Cardiac muscle cell (in vitro differentiated cells and primary cell): ENCODE results near the gene ARHGEF11. TPM values are rescaled to one million over a fixed set of nuclear protein-coding genes. Genes with fewer than 3 reads are reported as not detected.
"Not testable (repeated sequence)": the region's sequence is repeated elsewhere in the genome, so short reads cannot be mapped to it uniquely, and the experiment has no call there.

Experiments used
- DNase-seq, 2 donors: peaks; one replicate each; pipeline versions ENCODE4 v3.0.0 to v3.0.0-alpha.2; 2010 to 2017; ENCODE audit warnings: low read depth in 1 of 2, low spot score in 1 of 2
- H3K27ac ChIP-seq: fragments of 200-600 bp; sonication (generic); 2 replicates; pipeline ENCODE4 v1.5.1; 2016
- H3K27me3 ChIP-seq: fragments of 200-600 bp; sonication (generic); 2 replicates; pipeline ENCODE4 v1.6.0; 2016; ENCODE audit warnings: control low read depth
- H3K36me3 ChIP-seq: fragments of 200-600 bp; sonication (generic); 2 replicates; pipeline ENCODE4 v1.5.1; 2016; ENCODE audit warnings: control low read depth
- H3K4me1 ChIP-seq: fragments of 200-600 bp; sonication (generic); 2 replicates; pipeline ENCODE4 v1.8.1; 2017; ENCODE audit warnings: low read depth, mild to moderate bottlenecking, mixed run types
- H3K4me3 ChIP-seq: fragments of 200-600 bp; sonication (generic); 2 replicates; pipeline ENCODE4 v1.5.1; 2016; ENCODE audit warnings: mild to moderate bottlenecking
- H3K9me3 ChIP-seq: fragments of 200-600 bp; sonication (generic); 2 replicates; pipeline ENCODE4 v1.5.1; 2017; ENCODE audit warnings: low read depth, mild to moderate bottlenecking, control low read depth
- polyA plus RNA-seq: library from polyadenylated mRNA; unstranded; fragments of >200 nt; fragmentation: Nextera tagmentation; extraction: Ambion mirVana; gene quantifications from 2 replicates; pipeline ENCODE4 v1.2.1, GENCODE V29; 2016
- total RNA-seq: library from RNA; depleted of rRNA; stranded (reverse); fragments of >200 nt; gene quantifications from 2 replicates; pipeline ENCODE4 v1.2.3, GENCODE V29; 2016
- TF ChIP-seq, protein P1 (sequence below): IDR thresholded peaks from 2 replicates; pipeline ENCODE4 v1.5.1; 2012; ENCODE audit warnings: low read depth, mild to moderate bottlenecking, low read length

ARHGEF11 gene
- total and polyA plus RNA-seq, 2 experiments from 2014 or later, result 25.8 to 40.1 TPM

DNA sequence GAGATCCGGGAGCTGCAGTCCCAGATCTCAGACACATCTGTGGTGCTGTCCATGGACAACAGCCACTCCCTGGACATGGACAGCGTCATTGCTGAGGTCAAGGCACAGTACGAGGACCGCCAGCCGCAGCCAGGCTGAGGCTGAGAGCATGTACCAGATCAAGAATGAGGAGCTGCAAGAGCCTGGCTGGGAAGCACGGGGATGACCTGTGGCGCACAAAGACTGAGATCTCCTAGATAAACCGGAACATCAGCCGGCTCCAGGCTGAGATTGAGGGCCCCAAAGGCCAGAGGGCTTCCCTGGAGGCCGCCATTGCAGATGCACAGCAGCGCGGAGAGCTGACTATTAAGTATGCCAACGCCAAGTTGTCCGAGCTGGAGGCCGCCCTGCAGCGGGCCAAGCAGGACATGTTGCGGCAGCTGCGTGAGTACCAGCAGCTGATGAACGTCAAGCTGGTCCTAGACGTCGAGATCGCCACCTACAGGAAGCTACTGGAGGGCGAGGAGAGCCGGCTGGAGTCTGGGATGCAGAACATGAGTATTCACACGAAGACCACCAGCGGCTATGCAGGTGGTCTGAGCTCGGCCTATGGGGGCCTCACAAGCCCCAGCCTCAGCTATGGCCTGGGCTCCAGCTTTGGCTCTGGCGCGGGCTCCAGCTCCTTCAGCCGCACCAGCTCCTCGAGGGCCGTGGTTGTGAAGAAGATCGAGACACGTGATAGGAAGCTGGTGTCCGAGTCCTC, 28.6 kb upstream of the ARHGEF11 start:
- TF ChIP-seq, protein P1, sequence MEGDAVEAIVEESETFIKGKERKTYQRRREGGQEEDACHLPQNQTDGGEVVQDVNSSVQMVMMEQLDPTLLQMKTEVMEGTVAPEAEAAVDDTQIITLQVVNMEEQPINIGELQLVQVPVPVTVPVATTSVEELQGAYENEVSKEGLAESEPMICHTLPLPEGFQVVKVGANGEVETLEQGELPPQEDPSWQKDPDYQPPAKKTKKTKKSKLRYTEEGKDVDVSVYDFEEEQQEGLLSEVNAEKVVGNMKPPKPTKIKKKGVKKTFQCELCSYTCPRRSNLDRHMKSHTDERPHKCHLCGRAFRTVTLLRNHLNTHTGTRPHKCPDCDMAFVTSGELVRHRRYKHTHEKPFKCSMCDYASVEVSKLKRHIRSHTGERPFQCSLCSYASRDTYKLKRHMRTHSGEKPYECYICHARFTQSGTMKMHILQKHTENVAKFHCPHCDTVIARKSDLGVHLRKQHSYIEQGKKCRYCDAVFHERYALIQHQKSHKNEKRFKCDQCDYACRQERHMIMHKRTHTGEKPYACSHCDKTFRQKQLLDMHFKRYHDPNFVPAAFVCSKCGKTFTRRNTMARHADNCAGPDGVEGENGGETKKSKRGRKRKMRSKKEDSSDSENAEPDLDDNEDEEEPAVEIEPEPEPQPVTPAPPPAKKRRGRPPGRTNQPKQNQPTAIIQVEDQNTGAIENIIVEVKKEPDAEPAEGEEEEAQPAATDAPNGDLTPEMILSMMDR, result peak; percentile 68
- Histone ChIP-seq H3K27me3 (peaks cover 7% of the 10 kb centered on the region), H3K36me3 (no peaks in the 10 kb centered on the region), H3K27ac (no peak overlapping the region), H3K4me3 (no peak overlapping the region), H3K4me1 (no peaks in the 10 kb centered on the region), H3K9me3 (no peaks in the 10 kb centered on the region)
- DNase-seq, result peak; percentile 74 to 84

DNA sequence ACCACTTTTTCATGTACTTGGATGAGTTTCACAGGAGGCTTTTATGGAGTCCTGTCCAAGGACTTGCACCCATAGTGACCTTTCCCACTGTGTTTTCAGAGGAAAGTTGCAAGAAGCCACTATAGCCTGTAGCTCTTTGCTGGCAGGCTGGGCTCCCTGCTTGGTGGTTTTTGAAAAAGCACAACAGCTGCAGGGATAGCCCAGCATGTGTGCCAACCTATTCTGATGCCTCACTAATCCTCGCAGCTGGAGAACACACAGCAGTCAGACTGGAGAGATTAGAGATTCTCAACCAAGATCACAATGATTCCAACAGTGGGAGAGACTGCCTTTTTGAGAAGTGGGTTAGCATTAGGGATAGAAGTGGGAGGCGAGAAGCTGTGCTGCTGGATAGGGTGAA, 24.1 kb upstream of the ARHGEF11 start:
- TF ChIP-seq, protein P1, result no peak
- no peak overlapping the region for H3K4me3 ChIP-seq
- no peaks in the 10 kb centered on the region for H3K4me1 ChIP-seq
- no peaks in the 10 kb centered on the region for H3K9me3 ChIP-seq
- no peaks in the 10 kb centered on the region for H3K36me3 ChIP-seq
- no peak overlapping the region for H3K27ac ChIP-seq
- peaks cover 7% of the 10 kb centered on the region for H3K27me3 ChIP-seq
- no peak for DNase-seq

DNA sequence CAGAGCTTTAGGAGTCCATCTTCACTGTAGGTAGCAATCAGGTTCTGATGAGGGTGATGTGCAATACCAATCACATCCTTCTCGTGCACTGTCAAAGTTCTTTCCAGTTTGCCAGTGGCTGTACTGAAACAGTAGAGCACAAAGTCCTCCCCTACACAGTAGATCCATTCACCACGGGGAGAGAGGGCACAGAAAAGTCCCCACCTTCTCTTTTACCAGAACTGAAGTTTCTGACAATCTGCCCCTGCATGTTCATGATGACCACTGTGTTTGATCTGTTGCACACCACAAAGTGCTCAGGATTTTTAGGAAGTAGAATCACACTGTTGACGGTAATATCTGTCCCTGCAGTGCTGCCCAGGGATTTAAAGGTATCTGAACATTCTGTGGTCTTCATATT, 13.7 kb upstream of the ARHGEF11 start:
- H3K4me3 ChIP-seq, H3K27ac ChIP-seq, DNase-seq, H3K27me3 ChIP-seq, H3K9me3 ChIP-seq, H3K36me3 ChIP-seq, H3K4me1 ChIP-seq: not testable (repeated sequence)

DNA sequence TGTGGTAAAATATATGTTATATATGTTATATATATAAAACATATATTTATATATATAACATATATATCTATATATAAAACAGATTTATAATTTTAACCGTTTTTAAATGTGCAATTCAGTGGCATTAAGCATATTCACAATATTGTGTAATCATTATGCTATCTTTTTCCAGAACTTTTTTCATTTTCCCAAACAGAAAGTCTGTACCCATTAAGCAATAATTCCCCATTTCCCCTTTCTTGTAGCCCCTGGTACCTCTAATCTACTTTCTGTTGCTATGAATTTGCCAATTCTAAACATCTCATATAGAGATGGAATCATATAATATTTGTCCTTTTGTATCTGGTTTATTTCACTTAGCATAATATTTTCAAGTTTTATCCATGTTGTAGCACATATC, 10.7 kb upstream of the ARHGEF11 start:
- H3K36me3 ChIP-seq, result no peaks in the 10 kb centered on the region
- no peak overlapping the region for H3K27ac ChIP-seq
- no peaks in the 10 kb centered on the region for H3K9me3 ChIP-seq
- H3K27me3 ChIP-seq, result no peaks in the 10 kb centered on the region
- DNase-seq, result no peak
- TF ChIP-seq, protein P1, result no peak
- no peak overlapping the region for H3K4me3 ChIP-seq
- H3K4me1 ChIP-seq, result no peaks in the 10 kb centered on the region

DNA sequence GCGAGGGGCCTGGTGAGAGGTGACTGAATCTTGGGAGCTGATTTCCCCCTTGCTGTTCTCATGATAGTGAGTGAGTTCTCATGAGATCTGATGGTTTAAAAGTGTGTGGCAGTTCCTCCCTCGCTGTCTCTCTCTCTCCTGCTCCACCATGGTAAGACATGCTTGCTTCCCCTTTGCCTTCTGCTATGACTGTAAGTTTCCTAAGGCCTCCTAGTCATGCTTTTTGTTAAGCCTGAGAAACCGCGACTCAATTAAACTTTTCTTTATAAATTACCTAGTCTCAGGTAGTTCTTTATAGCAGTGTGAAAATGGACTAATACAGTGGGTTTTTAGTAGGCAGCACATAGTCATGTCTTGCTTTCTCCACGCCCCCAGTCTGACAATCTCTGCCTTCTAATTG, 10.2 kb upstream of the ARHGEF11 start:
- not testable (repeated sequence) for H3K4me1 ChIP-seq, H3K27ac ChIP-seq, H3K9me3 ChIP-seq, DNase-seq, H3K36me3 ChIP-seq, H3K4me3 ChIP-seq, H3K27me3 ChIP-seq

DNA sequence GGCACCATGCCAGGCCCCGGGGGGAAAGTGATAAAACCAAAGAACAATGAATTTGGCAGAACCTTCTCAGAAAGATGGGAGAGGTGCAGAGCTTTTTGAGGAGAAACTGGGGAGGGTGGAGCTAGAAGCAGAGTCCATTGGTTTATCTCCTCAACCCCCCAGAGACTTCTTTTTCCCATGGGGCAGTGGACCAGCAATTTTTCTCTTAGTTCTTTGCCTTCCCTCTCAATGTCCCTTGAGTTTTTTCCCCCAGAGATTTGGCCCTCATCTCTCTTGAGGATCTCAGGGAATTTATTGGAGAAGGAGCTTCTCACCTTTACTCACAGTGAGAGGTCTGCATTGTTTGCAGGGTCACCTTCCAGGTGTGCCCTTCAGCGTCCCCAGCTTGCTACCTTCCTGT, 5.3 kb upstream of the ARHGEF11 start:
- TF ChIP-seq, protein P1, result no peak
- Histone ChIP-seq H3K4me3 (no peak overlapping the region), H3K9me3 (no peaks in the 10 kb centered on the region), H3K36me3 (no peaks in the 10 kb centered on the region), H3K27me3 (no peaks in the 10 kb centered on the region), H3K4me1 (peaks cover 3% of the 10 kb centered on the region), H3K27ac (no peak overlapping the region)
- no peak for DNase-seq
